GM12864 (cell line): Measurements from ENCODE around the gene ZNF775.

Experiments used
- DNase-seq: peaks from one replicate; pipeline ENCODE4 v3.0.0-alpha.2; 2011; ENCODE audit warnings: low read depth
- H3K4me3 ChIP-seq: 2 replicates; pipeline ENCODE4 v1.5.1; 2011; ENCODE audit warnings: mild to moderate bottlenecking, low read depth, low read length, control low read depth
- CTCF ChIP-seq: IDR thresholded peaks from 2 replicates; pipeline ENCODE4 v1.5.1; 2011; ENCODE audit warnings: low read depth, mild to moderate bottlenecking, moderate library complexity, low read length, control low read depth, inconsistent platforms; ENCODE audit errors: missing control alignments

The ZNF775 gene

GRCh38 chr7:150388306-150388705 is 9.2 kb downstream of the ZNF775 start:
- no peak for TF ChIP-seq CTCF
- H3K4me3 ChIP-seq: no peak overlapping the region
- DNase-seq: no peak

GRCh38 chr7:150388709-150389531 is 9.8 kb downstream of the ZNF775 start:
- DNase-seq: no peak
- no peak overlapping the region for H3K4me3 ChIP-seq
- no peak for TF ChIP-seq CTCF

- no peak overlapping the region for H3K4me3 ChIP-seq
- DNase-seq: no peak
- no peak for TF ChIP-seq CTCF
Measured at GRCh38 chr7:150389532-150389816, 10.3 kb downstream of the ZNF775 start.

- DNase-seq: no peak
- no peak overlapping the region for H3K4me3 ChIP-seq
- TF ChIP-seq CTCF: no peak
Measured at GRCh38 chr7:150390205-150390604, 11.1 kb downstream of the ZNF775 start.

GRCh38 chr7:150393325-150393724 is 14.2 kb downstream of the ZNF775 start:
- no peak for DNase-seq
- H3K4me3 ChIP-seq: no peak overlapping the region
- no peak for TF ChIP-seq CTCF

- no peak overlapping the region for H3K4me3 ChIP-seq
- no peak for TF ChIP-seq CTCF
- DNase-seq: no peak
Measured at GRCh38 chr7:150396426-150396825, 17.3 kb downstream of the ZNF775 start.

- no peak for DNase-seq
- TF ChIP-seq CTCF: no peak
- no peak overlapping the region for H3K4me3 ChIP-seq
Measured at GRCh38 chr7:150396851-150397260, 17.7 kb downstream of the ZNF775 start.
